Neural crest cell (in vitro differentiated cells): ENCODE results near the gene S1PR2. TPM values are rescaled to one million over a fixed set of nuclear protein-coding genes. Genes with fewer than 3 reads are reported as not detected.

Experiments
- DNase-seq: peaks from one replicate; pipeline ENCODE4 v3.0.0; 2021; ENCODE audit warnings: low read depth, mixed read lengths, low spot score
- H3K27ac Mint-ChIP-seq: one replicate; pipeline ENCODE4 v1.8.0; 2021; ENCODE audit warnings: mild to moderate bottlenecking, mixed read lengths; ENCODE audit not compliant: unreplicated experiment
- H3K27me3 Mint-ChIP-seq: 2 replicates; pipeline ENCODE4 v1.8.0; 2021; ENCODE audit warnings: low read depth, mild to moderate bottlenecking, mixed read lengths
- H3K36me3 Mint-ChIP-seq: 2 replicates; pipeline ENCODE4 v1.8.0; 2021; ENCODE audit warnings: low read depth, mild to moderate bottlenecking, mixed read lengths
- H3K4me1 Mint-ChIP-seq: 2 replicates; pipeline ENCODE4 v1.8.0; 2021; ENCODE audit warnings: mixed read lengths
- H3K4me3 Mint-ChIP-seq: one replicate; pipeline ENCODE4 v1.8.0; 2021; ENCODE audit warnings: mild to moderate bottlenecking, mixed read lengths
- H3K9me3 Mint-ChIP-seq: 2 replicates; pipeline ENCODE4 v1.8.0; 2021; ENCODE audit warnings: mixed read lengths
- CTCF ChIP-seq: fragments of 200-600 bp; sonication (generic); conservative IDR thresholded peaks from 2 replicates; pipeline ENCODE4 v1.5.0; 2021; ENCODE audit warnings: antibody characterized with exemption, mild to moderate bottlenecking
- total RNA-seq: library from RNA; stranded (reverse); gene quantifications from 2 replicates; pipeline ENCODE4 v1.2.1, GENCODE V29; 2021

S1PR2 gene
- total RNA-seq, 1 donor from 2014 or later = 24.8 TPM

DNA sequence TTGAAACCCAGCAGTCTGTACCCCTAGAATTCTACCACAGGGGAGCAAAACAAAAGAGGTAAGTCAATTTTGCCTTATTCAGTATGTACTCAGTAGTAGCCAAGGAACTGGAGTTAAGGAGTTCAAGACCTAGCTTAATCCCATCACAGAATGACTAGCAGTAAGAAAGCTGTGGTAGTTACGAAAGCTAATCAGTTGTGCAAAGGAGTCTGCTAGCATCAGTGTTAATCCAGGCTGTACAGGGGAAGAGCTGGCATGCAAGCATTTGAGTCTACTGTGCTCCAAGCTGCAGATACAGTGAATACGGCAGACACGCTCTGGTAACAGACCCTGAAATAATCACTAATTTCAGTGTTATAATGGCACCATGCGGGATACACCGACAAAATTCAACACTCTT, 41.1 kb downstream of the S1PR2 start:
- peaks cover 22% of the 10 kb centered on the region for H3K4me1 Mint-ChIP-seq
- no peak for TF ChIP-seq CTCF
- H3K4me3 Mint-ChIP-seq = peak overlapping the region; percentile 79
- no peaks in the 10 kb centered on the region for H3K9me3 Mint-ChIP-seq
- H3K36me3 Mint-ChIP-seq = no peaks in the 10 kb centered on the region
- H3K27me3 Mint-ChIP-seq = no peaks in the 10 kb centered on the region
- peak overlapping the region; percentile 80 for H3K27ac Mint-ChIP-seq
- DNase-seq = no peak

- H3K4me3 Mint-ChIP-seq = peak overlapping the region; percentile 79
- H3K4me1 Mint-ChIP-seq = peaks cover 20% of the 10 kb centered on the region
- no peak for TF ChIP-seq CTCF
- no peak for DNase-seq
- no peaks in the 10 kb centered on the region for H3K36me3 Mint-ChIP-seq
- H3K27me3 Mint-ChIP-seq = no peaks in the 10 kb centered on the region
- H3K9me3 Mint-ChIP-seq = no peaks in the 10 kb centered on the region
- H3K27ac Mint-ChIP-seq = peak overlapping the region; percentile 80
Observed at GRCh38 chr19:10189616-10190015, 41.5 kb downstream of the S1PR2 start.

- no peak for DNase-seq
- H3K36me3 Mint-ChIP-seq = no peaks in the 10 kb centered on the region
- H3K4me1 Mint-ChIP-seq = peaks cover 12% of the 10 kb centered on the region
- H3K4me3 Mint-ChIP-seq = peak overlapping the region; percentile 42
- no peaks in the 10 kb centered on the region for H3K27me3 Mint-ChIP-seq
- no peak for TF ChIP-seq CTCF
- H3K9me3 Mint-ChIP-seq = no peaks in the 10 kb centered on the region
- H3K27ac Mint-ChIP-seq = peak overlapping the region; percentile 79
Observed at GRCh38 chr19:10187315-10187714, 43.8 kb downstream of the S1PR2 start.

DNA sequence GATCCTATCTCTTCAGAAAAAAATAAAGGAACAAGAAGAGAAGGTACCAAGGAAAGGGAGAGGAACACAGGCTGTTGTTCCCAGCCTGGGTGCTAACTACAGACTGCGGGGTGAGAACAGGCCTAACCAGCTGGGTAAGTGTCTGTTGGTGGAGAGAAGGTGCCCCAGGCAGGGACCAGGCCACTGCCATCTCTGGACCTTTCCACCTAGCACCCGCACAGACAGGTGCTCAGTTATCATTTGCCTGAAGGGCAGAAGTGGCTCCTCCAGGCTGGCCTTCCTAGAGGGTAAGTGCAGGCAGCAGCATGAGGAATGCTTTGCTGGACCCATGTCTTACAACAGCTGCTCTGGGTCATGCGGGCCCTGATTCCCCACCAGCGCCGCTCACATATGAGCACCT, 46.5 kb downstream of the S1PR2 start:
- H3K36me3 Mint-ChIP-seq = no peaks in the 10 kb centered on the region
- no peak for DNase-seq
- H3K4me1 Mint-ChIP-seq = peaks cover 6% of the 10 kb centered on the region
- TF ChIP-seq CTCF = no peak
- no peaks in the 10 kb centered on the region for H3K9me3 Mint-ChIP-seq
- H3K27ac Mint-ChIP-seq = no peak overlapping the region
- no peak overlapping the region for H3K4me3 Mint-ChIP-seq
- no peaks in the 10 kb centered on the region for H3K27me3 Mint-ChIP-seq

- H3K36me3 Mint-ChIP-seq = no peaks in the 10 kb centered on the region
- H3K27ac Mint-ChIP-seq = no peak overlapping the region
Observed at GRCh38 chr19:10183926-10184325, 47.2 kb downstream of the S1PR2 start.

More at GRCh38 chr19:10183926-10184325, 47.2 kb downstream of the S1PR2 start:
- Mint-ChIP-seq H3K4me3 (no peak overlapping the region), H3K4me1 (peaks cover 5% of the 10 kb centered on the region), H3K9me3 (no peaks in the 10 kb centered on the region), H3K27me3 (no peaks in the 10 kb centered on the region)
- no peak for DNase-seq
- TF ChIP-seq CTCF = no peak
